Caco-2 (cell line): ENCODE data around the gene BACE2. TPM values are rescaled to one million over a fixed set of nuclear protein-coding genes. Genes with fewer than 3 reads are reported as not detected.

Source experiments
- BruUV-seq: library from RNA; stranded (reverse); fragments of 400-500 nt; replicated peaks from 2 replicates; lab custom pipeline; 2021; lab: Mats Ljungman, UMichigan
- CTCF ChIA-PET: fragments of 300-600 bp; sonication (Branson Sonifier 250); formaldehyde crosslinking; loops from one replicate; lab custom pipeline; 2022; ENCODE audit warnings: antibody characterized with exemption; lab: Charles Lee
- POLR2A ChIA-PET: fragments of 300-600 bp; sonication (Branson Sonifier 250); formaldehyde crosslinking; loops from one replicate; lab custom pipeline; 2022; ENCODE audit warnings: antibody characterized with exemption; lab: Charles Lee
- DNase-seq, 2 experiments: peaks; one replicate each; pipeline versions ENCODE4 v3.0.0 to v3.0.0-alpha.2; 2020 to 2022
- H3K27me3 ChIP-seq: replicated peaks from 2 replicates; pipeline ENCODE4 v1.6.0; 2011; ENCODE audit warnings: low read length; ENCODE audit not compliant: control insufficient read depth, insufficient read depth
- H3K36me3 ChIP-seq: 2 replicates; pipeline ENCODE4 v1.5.1; 2011; ENCODE audit warnings: low read length; ENCODE audit not compliant: control insufficient read depth, insufficient read depth
- H3K4me1 ChIP-seq: fragments of 250-450 bp; sonication (Bioruptor Pico); 2 replicates; pipeline ENCODE4 v1.5.1; 2020; ENCODE audit warnings: mild to moderate bottlenecking
- H3K4me3 ChIP-seq: 2 replicates; pipeline ENCODE4 v1.5.1; 2011; ENCODE audit warnings: low read depth, mild to moderate bottlenecking, control low read depth, low read length
- H3K9me3 ChIP-seq: fragments of 250-450 bp; sonication (Bioruptor Pico); 2 replicates; pipeline ENCODE4 v1.5.1; 2020; ENCODE audit warnings: mild to moderate bottlenecking, moderate library complexity
- H3K27ac Mint-ChIP-seq: one replicate; pipeline ENCODE4 v1.8.0; 2022; ENCODE audit warnings: mixed read lengths; ENCODE audit not compliant: unreplicated experiment
- H3K27me3 Mint-ChIP-seq: one replicate; pipeline ENCODE4 v1.8.0; 2022; ENCODE audit warnings: mixed read lengths; ENCODE audit not compliant: insufficient read depth, unreplicated experiment
- H3K36me3 Mint-ChIP-seq: one replicate; pipeline ENCODE4 v1.8.0; 2022; ENCODE audit warnings: mild to moderate bottlenecking, mixed read lengths; ENCODE audit not compliant: insufficient read depth, unreplicated experiment
- H3K4me1 Mint-ChIP-seq: one replicate; pipeline ENCODE4 v1.8.0; 2022; ENCODE audit warnings: low read depth, mixed read lengths; ENCODE audit not compliant: unreplicated experiment
- H3K4me3 Mint-ChIP-seq: one replicate; pipeline ENCODE4 v1.8.0; 2022; ENCODE audit warnings: mild to moderate bottlenecking, moderate library complexity, mixed read lengths; ENCODE audit not compliant: unreplicated experiment
- H3K9me3 Mint-ChIP-seq: one replicate; pipeline ENCODE4 v1.8.0; 2022; ENCODE audit warnings: mixed read lengths; ENCODE audit not compliant: unreplicated experiment
- CTCF ChIP-seq, 2 experiments: fragments of 200-600 bp in 1 of 2; IDR thresholded peaks; 1 replicate in 1 of 2; 2 replicates in 1 of 2; pipeline versions ENCODE4 v1.5.1 to v1.8.0; 2011 to 2022; ENCODE audit warnings: antibody characterized with exemption in 1 of 2, control low read depth in 1 of 2, inconsistent platforms in 1 of 2, low read depth in 1 of 2, low read length in 1 of 2, mild to moderate bottlenecking in 1 of 2, moderate library complexity in 1 of 2; ENCODE audit not compliant: insufficient read depth in 1 of 2, severe bottlenecking in 1 of 2, unreplicated experiment in 1 of 2
- intact Hi-C: fragments of 100-400 bp; cut with micrococcal nuclease; formaldehyde crosslinking; loops from one replicate; pipeline ENCODE4 v1.10.0; 2022; ENCODE audit not compliant: unreplicated experiment
- total RNA-seq: library from RNA; stranded (reverse); gene quantifications from 2 replicates; pipeline ENCODE4 v1.2.3, GENCODE V29; 2022

Gene BACE2
- total RNA-seq, 1 experiment from 2014 or later = 8.8 TPM

GRCh38 chr21:41199123-41199522, 31.2 kb downstream of the BACE2 start:
- Mint-ChIP-seq H3K4me3 (no peak overlapping the region), H3K27ac (no peak overlapping the region), H3K27me3 (peaks cover 6% of the 10 kb centered on the region), H3K4me1 (no peaks in the 10 kb centered on the region), H3K9me3 (no peaks in the 10 kb centered on the region), H3K36me3 (peaks cover 5% of the 10 kb centered on the region)
- ChIA-PET POLR2A (no interaction called here), CTCF (no interaction called here)
- DNase-seq = no peak
- Histone ChIP-seq H3K4me3 (no peak overlapping the region), H3K27me3 (no peaks in the 10 kb centered on the region), H3K36me3 (no peaks in the 10 kb centered on the region), H3K4me1 (no peaks in the 10 kb centered on the region), H3K9me3 (no peaks in the 10 kb centered on the region)
- intact Hi-C loops = no loop called here
- BruUV-seq = no TSS peak
- no peak for TF ChIP-seq CTCF (IDR thresholded peaks at IDR 0.05; ENCODE audit: insufficient read depth in 1 of 2, low read depth in 1 of 2, low read length in 1 of 2, severe bottlenecking in 1 of 2, unreplicated experiment in 1 of 2)

GRCh38 chr21:41199588-41199987, 31.6 kb downstream of the BACE2 start:
- intact Hi-C loops = no loop called here
- BruUV-seq = no TSS peak
- H3K36me3 ChIP-seq = no peaks in the 10 kb centered on the region
- H3K27me3 ChIP-seq = no peaks in the 10 kb centered on the region
- CTCF ChIA-PET = no interaction called here
- no peak for DNase-seq
- H3K4me1 Mint-ChIP-seq = no peaks in the 10 kb centered on the region
- H3K36me3 Mint-ChIP-seq = peaks cover 5% of the 10 kb centered on the region
- no peaks in the 10 kb centered on the region for H3K4me1 ChIP-seq
- H3K9me3 ChIP-seq = no peaks in the 10 kb centered on the region
- POLR2A ChIA-PET = no interaction called here
- no peak for TF ChIP-seq CTCF (IDR thresholded peaks at IDR 0.05; ENCODE audit: insufficient read depth in 1 of 2, low read depth in 1 of 2, low read length in 1 of 2, severe bottlenecking in 1 of 2, unreplicated experiment in 1 of 2)
- H3K4me3 Mint-ChIP-seq = no peak overlapping the region
- no peak overlapping the region for H3K4me3 ChIP-seq
- H3K9me3 Mint-ChIP-seq = no peaks in the 10 kb centered on the region
- no peak overlapping the region for H3K27ac Mint-ChIP-seq
- peaks cover 6% of the 10 kb centered on the region for H3K27me3 Mint-ChIP-seq

GRCh38 chr21:41201385-41201784, 33.4 kb downstream of the BACE2 start:
- DNase-seq = no peak
- ChIA-PET POLR2A (no interaction called here), CTCF (no interaction called here)
- TF ChIP-seq CTCF (IDR thresholded peaks at IDR 0.05; ENCODE audit: insufficient read depth in 1 of 2, low read depth in 1 of 2, low read length in 1 of 2, severe bottlenecking in 1 of 2, unreplicated experiment in 1 of 2) = no peak
- Mint-ChIP-seq H3K27me3 (peaks cover 6% of the 10 kb centered on the region), H3K9me3 (no peaks in the 10 kb centered on the region), H3K4me3 (no peak overlapping the region), H3K27ac (no peak overlapping the region), H3K4me1 (no peaks in the 10 kb centered on the region), H3K36me3 (peaks cover 5% of the 10 kb centered on the region)
- intact Hi-C loops = no loop called here
- H3K9me3 ChIP-seq = no peaks in the 10 kb centered on the region
- BruUV-seq = no TSS peak
- H3K27me3 ChIP-seq = no peaks in the 10 kb centered on the region
- H3K36me3 ChIP-seq = no peaks in the 10 kb centered on the region
- H3K4me1 ChIP-seq = no peaks in the 10 kb centered on the region
- H3K4me3 ChIP-seq = no peak overlapping the region
